Measurements from ENCODE around the gene RFLNA.
A peak's percentile ranks its signal among the peaks of the same experiment; 100 is the strongest.

Gene RFLNA

GRCh38 chr12:124273630-124274029, 21.3 kb upstream of the RFLNA start:
- peak; percentile 47 for DNase-seq (ENCODE audit: low read depth)
- no peak overlapping the region for H3K4me3 ChIP-seq (ENCODE audit: low read depth, low read length)
- TF ChIP-seq CTCF (conservative IDR thresholded peaks at IDR 0.05; ENCODE audit: low read depth, low read length) = peak; percentile 47

GRCh38 chr12:124276337-124276736, 18.6 kb upstream of the RFLNA start:
- TF ChIP-seq CTCF (conservative IDR thresholded peaks at IDR 0.05; ENCODE audit: low read depth, low read length) = no peak
- no peak overlapping the region for H3K4me3 ChIP-seq (ENCODE audit: low read depth, low read length)
- DNase-seq (ENCODE audit: low read depth) = no peak

- TF ChIP-seq CTCF (conservative IDR thresholded peaks at IDR 0.05; ENCODE audit: low read depth, low read length) = no peak
- DNase-seq (ENCODE audit: low read depth) = no peak
- H3K4me3 ChIP-seq (ENCODE audit: low read depth, low read length) = no peak overlapping the region
These were observed 17.3 kb upstream of the RFLNA start for GRCh38 chr12:124277394-124278241.

- TF ChIP-seq CTCF (conservative IDR thresholded peaks at IDR 0.05; ENCODE audit: low read depth, low read length) = no peak
- peak; percentile 14 for DNase-seq (ENCODE audit: low read depth)
- no peak overlapping the region for H3K4me3 ChIP-seq (ENCODE audit: low read depth, low read length)
These were observed 16.3 kb upstream of the RFLNA start for GRCh38 chr12:124278389-124279101.

DNA sequence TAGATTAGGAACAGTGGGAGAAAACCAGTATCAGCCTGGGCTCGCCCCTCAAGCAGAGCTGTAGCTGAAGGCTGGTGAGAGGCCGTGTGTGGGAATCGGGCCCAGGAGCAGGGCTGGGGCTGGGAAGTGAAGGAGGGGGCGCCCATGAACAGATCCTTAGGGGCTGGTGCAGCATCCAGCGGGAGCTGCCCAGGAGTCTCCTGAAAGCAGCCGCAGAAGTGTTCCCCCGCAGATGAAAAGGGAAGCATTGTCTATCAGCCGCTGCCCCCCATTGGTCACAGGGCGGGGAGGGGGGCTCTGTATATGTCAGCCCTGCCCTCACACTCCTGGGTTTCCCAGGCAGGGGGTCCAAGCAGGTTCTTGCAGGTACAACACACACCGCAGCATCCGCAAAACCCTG, 15.6 kb upstream of the RFLNA start:
- no peak for TF ChIP-seq CTCF (conservative IDR thresholded peaks at IDR 0.05; ENCODE audit: low read depth, low read length)
- H3K4me3 ChIP-seq (ENCODE audit: low read depth, low read length) = no peak overlapping the region
- no peak for DNase-seq (ENCODE audit: low read depth)

DNA sequence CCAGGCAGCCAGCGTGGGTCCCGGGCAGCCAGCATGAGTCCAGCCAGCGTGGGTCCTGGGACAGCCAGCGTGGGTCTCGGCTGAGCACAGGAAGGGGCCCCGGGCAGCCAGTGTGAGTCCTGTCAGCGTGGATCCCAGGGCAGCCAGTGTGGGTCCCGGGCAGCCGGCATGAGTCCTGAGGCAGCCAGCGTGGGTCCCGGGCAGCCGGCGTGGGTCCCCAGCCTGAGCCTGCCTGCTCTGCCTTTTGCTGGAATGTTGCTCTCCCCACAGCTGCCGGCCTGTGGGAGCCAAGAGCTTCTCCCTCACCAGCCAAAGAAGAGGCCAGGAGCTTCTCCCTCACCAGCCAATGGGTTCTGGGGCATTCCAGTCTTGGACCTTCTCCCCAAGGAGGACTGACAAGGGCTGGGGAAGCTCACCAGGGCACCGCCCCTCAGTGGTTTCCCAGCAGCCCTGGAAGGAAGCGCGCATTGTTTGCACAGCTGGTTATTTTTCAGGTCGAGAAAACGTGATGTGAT, 15.0 kb upstream of the RFLNA start:
- H3K4me3 ChIP-seq (ENCODE audit: low read depth, low read length) = no peak overlapping the region
- peak; percentile 20 for DNase-seq (ENCODE audit: low read depth)
- TF ChIP-seq CTCF (conservative IDR thresholded peaks at IDR 0.05; ENCODE audit: low read depth, low read length) = no peak

All from choroid plexus epithelial cell (primary cell).